NCI-H345 treated with DMSO at 0.1 percent for 48 hours (cell line): Measurements from ENCODE around the gene GATAD2B.

Experiments used
- DNase-seq: peaks from one replicate; lab custom pipeline; 2025; ENCODE audit not compliant: unreplicated experiment; lab: John Stamatoyannopoulos, UW

The GATAD2B gene

GRCh38 chr1:153951801-153952200 is 29.0 kb upstream of the GATAD2B start:
- no peak for DNase-seq

- DNase-seq = no peak
Observed at GRCh38 chr1:153951183-153951582, 28.4 kb upstream of the GATAD2B start.

GRCh38 chr1:153946622-153947241 is 24.0 kb upstream of the GATAD2B start, which contains the start of gene DENND4B:
Gene DENND4B (minus strand): TSS chr1:153946718. CDS start chr1:153944374, 2,344 bp downstream.
- peak; percentile 70 for DNase-seq

- DNase-seq = no peak
Observed at GRCh38 chr1:153945795-153946621, 23.2 kb upstream of the GATAD2B start.

GRCh38 chr1:153945131-153945794 is 22.5 kb upstream of the GATAD2B start:
- DNase-seq = no peak

- DNase-seq = no peak
Observed at GRCh38 chr1:153944827-153945117, 22.0 kb upstream of the GATAD2B start.

- DNase-seq = no peak
Observed at GRCh38 chr1:153944005-153944826, 21.4 kb upstream of the GATAD2B start.

- DNase-seq = no peak
Observed at GRCh38 chr1:153942766-153943549, 20.2 kb upstream of the GATAD2B start.

GRCh38 chr1:153941826-153942725 is 19.3 kb upstream of the GATAD2B start:
- DNase-seq = no peak

- no peak for DNase-seq
Observed at GRCh38 chr1:153940756-153941155, 18.0 kb upstream of the GATAD2B start.

- no peak for DNase-seq
Observed at GRCh38 chr1:153939476-153939875, 16.7 kb upstream of the GATAD2B start.

GRCh38 chr1:153938996-153939395 is 16.2 kb upstream of the GATAD2B start:
- DNase-seq = no peak

- DNase-seq = no peak
Observed at GRCh38 chr1:153937331-153937730, 14.6 kb upstream of the GATAD2B start.

GRCh38 chr1:153936011-153936802 is 13.4 kb upstream of the GATAD2B start:
- no peak for DNase-seq

- no peak for DNase-seq
Observed at GRCh38 chr1:153934746-153935145, 12.0 kb upstream of the GATAD2B start.

GRCh38 chr1:153933955-153934354 is 11.2 kb upstream of the GATAD2B start:
- no peak for DNase-seq

GRCh38 chr1:153933430-153933829 is 10.7 kb upstream of the GATAD2B start:
- no peak for DNase-seq
